GM19099 (cell line): ENCODE results near the gene SPX.

Experiments used
- POLR2A ChIP-seq: IDR thresholded peaks from 3 replicates; pipeline ENCODE4 v1.6.1; 2011; ENCODE audit warnings: low read depth; ENCODE audit not compliant: insufficient read length; ENCODE audit errors: extremely low read depth

The SPX gene

GRCh38 chr12:21523148-21523547 is 2.9 kb upstream of the SPX start:
- no peak for TF ChIP-seq POLR2A

DNA sequence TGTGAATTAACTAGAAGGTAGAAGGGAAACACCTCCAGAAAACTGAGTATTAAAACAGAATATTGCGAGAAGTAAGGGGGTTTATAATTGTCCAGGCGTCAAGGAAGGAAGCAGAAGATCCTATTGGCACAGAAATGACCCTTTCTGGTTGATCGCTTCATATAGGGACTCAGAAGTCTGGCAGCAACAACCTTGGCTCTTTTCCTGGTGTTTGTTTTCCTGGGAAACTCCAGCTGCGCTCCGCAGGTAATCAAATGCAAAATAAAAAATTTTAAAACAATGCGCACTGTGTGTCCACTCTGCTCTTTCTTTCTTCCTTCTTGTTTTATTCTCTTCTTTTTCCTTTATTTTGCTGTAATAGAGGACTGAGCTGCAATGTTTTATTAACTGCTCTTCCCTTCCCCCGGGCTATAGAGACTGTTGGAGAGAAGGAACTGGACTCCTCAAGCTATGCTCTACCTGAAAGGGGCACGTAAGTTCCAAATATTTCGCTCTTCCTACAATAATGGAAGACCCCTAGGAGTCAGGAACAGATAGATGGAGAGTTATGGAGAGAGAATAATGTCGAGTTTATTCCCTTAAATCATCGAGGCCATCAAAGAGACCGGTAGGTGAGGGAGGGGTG is 737 bp downstream of the SPX start:
- no peak for TF ChIP-seq POLR2A

GRCh38 chr12:21527451-21528180 is 1.5 kb downstream of the SPX start:
- peak; percentile 46 for TF ChIP-seq POLR2A

DNA sequence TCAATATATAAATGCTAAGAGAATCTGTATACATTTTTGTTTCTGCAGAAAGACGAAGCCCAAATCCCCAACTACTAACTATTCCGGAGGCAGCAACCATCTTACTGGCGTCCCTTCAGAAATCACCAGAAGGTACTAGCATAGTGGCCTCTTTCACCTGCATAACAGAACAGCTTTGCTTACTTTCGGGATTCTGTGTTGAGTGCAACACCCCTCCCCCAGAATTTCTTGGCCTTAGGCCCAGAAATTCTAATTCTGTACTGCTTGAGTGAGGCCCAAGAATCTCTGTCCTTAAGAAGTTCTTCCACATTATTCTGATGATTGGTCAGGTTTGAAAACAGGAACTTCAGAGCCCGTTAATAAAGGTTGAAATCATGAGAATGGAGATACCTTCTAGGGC is 2.9 kb downstream of the SPX start:
- no peak for TF ChIP-seq POLR2A

DNA sequence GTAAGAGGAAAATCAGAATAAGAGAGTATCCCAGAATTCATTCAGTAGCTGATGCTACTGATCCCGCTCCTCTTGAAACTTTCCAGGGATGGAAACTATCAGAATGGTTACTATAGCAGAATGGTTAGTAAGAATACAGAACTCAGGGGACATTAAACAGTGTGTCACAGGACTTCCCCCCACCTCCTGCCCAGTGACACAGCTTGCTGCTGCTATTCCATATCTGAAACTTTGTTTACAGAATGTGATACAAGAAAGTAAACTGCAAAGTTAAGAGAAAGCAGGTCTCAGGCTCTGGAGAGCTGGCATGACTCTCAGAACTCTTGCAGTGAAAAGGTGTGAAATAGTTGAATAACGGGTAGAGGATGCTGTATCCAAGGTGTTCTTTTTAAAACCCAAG is 3.4 kb downstream of the SPX start:
- no peak for TF ChIP-seq POLR2A

- TF ChIP-seq POLR2A, result no peak
Observed at GRCh38 chr12:21538061-21538653, 12.1 kb downstream of the SPX start.

- no peak for TF ChIP-seq POLR2A
Observed at GRCh38 chr12:21539797-21540196, 13.7 kb downstream of the SPX start.

DNA sequence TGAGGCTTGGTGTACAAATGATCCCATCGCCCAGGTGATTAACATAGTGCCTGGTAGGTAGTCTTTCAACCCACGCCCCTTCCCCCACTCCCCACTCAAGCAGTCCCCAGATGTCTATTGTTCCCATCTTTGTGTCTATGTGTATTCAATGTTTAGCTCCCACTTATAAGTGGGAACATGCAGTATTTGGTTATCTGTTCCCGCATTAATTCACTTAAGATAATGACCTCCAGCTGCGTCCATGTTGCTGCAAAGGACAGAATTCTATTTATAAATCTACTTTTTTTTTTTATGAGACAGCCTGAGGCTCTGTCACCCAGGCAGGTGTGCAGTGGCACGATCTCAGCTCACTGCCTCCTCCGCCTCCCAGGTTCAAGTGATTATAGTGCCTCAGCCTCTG is 15.7 kb downstream of the SPX start:
- TF ChIP-seq POLR2A, result no peak

GRCh38 chr12:21542403-21542802 is 16.3 kb downstream of the SPX start:
- TF ChIP-seq POLR2A, result no peak

- no peak for TF ChIP-seq POLR2A
Observed at GRCh38 chr12:21543151-21543550, 17.1 kb downstream of the SPX start.

DNA sequence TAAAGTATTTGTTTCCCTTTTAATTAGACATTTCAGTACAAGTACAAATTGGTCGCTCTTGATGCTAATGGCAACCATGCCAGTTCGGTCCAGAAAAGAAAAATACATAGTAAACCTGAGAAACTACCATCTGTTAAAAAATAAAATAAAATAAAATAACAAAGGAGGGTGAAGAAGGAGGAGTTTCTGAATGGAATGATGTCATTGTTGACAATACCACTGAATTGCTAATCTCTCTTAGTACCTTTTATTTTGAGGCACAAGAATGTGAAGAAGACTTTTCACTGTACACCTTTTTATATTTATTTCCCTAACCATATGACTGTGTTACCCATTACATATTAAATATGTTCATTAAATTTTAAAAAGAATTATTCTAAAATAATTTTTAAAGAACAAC is 19.5 kb downstream of the SPX start:
- TF ChIP-seq POLR2A, result no peak

DNA sequence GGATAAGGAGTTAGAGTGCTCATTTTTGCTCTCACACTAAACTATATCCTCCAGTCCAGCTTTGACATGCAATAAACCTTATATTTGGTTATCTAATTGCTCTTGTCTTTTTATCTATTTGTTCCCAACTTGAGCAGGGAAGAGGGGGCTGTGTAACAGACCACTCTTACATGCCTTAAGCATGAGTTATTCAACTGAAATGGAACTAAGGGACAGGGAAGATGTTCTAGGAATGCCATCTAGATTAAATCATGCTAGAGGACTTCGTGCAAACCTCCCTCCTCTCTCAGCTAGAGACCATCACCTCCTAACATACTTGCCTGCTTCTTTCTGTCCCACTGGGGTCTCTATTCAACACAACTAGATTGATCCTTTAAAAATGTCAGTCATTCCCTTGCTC is 20.6 kb downstream of the SPX start:
- TF ChIP-seq POLR2A, result no peak

DNA sequence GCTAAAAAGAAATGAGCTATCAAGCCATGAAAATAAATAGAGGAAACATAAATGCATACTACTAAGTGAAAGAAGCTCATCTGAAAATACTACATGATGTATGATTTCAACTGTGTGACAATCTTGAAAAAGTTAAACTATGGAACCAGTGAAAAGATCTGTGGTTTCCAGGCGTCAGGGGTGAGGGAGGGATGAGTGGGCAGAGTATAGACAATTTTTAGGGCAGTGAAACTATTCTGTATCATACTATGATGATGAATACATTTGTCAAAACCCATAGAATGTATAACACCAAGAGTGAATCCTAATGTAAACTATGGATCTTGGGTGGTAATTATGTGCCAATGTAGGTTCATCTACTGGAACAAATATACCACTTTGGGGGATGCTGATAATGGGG is 21.3 kb downstream of the SPX start:
- TF ChIP-seq POLR2A, result no peak

DNA sequence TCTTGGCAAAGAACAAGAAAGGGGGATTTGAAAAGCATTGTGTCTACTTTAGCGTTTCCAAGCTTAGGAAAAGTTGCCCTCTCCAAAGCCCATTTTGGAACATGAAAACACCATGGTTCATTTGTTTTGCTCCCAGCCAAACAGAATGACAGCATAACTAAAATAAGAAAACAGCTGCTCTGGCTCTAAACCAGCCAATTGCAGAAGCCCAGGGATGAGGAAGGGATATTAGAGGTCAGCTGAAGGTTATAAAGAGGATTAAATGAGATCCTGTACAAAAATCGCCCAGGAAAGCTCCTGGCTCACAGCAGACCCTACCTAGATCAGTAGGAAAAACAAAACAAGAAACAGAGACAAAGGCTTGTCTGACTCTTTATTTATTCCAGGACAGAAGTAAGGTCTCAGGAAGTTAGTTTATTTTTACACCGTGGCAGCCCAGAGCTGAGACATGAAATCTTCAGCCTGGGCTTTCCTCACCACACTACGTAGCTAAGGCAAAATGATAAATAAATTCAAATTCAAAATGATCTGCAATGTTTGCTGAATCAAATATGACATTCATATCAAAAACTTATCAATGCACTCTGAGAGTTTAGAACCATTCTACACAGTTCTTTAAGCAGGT is 25.9 kb downstream of the SPX start:
- TF ChIP-seq POLR2A, result no peak

DNA sequence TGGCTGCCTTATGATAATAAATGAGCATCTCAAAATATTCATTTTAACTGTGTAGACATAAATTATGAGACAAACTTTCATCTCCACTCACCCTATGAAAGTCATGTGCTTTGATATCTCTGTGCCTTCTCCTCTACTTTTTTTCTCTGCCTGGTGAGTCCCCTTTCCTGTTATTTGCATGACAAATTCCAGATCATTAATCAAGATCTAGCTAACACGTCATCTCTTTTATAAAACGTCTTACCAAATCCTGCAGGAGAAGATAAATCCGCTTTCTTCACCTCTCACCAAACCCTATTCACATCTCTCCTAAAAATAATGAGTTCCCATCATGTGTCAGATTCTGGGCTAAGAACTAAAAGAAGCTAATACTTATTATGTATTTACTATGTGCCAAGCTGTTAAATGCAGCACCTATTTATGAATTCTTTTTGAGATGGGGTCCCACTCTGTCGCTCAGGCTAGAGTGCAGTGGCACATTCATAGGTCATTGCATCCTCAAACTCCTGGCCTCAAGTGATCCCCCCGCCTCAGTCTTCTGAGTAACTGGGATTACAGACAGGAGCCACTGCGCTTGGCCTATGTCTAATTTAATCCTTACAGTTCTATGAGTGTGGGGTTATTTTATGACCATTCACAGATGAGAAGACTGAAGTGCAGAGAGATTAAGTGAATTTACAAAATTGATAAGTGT is 26.7 kb downstream of the SPX start:
- TF ChIP-seq POLR2A, result no peak
